OCI-LY1 (cell line): ENCODE measurements around the gene MRC2.

Experiments used
- EZH2 ChIP-seq: fragments of 200-600 bp; sonication (generic), shearing (Covaris generic); IDR thresholded peaks from 2 replicates; pipeline ENCODE4 v1.8.0; 2017; ENCODE audit warnings: borderline replicate concordance, mixed run types, mild to moderate bottlenecking, antibody characterized with exemption, low read length, moderate library complexity, mixed read lengths
- TF ChIP-seq, protein P1 (sequence below): fragments of 200-600 bp; sonication (generic), shearing (Covaris generic); IDR thresholded peaks from 2 replicates; pipeline ENCODE4 v1.5.1; 2017; ENCODE audit warnings: mild to moderate bottlenecking, antibody characterized with exemption, low read length, moderate library complexity, mixed read lengths

DNA sequence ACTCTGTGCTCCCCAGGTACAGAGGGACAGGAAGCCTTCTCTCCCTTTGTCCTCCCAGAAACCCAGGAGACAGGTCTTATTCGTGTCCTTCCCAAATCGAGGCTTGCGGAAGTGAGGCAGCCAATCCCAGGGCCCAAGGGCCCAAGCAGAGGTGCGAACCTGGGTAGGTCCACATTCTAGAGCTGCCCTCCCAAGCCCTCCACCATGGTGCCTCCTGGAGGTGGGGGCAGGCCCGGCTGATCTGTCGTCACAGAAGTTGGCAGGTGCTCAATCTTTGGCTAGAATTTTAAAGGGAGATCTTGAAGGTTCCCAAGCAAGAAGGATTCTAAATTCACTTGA, 21.5 kb downstream of the MRC2 start:
- TF ChIP-seq, protein P1, sequence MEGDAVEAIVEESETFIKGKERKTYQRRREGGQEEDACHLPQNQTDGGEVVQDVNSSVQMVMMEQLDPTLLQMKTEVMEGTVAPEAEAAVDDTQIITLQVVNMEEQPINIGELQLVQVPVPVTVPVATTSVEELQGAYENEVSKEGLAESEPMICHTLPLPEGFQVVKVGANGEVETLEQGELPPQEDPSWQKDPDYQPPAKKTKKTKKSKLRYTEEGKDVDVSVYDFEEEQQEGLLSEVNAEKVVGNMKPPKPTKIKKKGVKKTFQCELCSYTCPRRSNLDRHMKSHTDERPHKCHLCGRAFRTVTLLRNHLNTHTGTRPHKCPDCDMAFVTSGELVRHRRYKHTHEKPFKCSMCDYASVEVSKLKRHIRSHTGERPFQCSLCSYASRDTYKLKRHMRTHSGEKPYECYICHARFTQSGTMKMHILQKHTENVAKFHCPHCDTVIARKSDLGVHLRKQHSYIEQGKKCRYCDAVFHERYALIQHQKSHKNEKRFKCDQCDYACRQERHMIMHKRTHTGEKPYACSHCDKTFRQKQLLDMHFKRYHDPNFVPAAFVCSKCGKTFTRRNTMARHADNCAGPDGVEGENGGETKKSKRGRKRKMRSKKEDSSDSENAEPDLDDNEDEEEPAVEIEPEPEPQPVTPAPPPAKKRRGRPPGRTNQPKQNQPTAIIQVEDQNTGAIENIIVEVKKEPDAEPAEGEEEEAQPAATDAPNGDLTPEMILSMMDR: no peak
- no peak for TF ChIP-seq EZH2
